Measurements from ENCODE around the gene FZR1.
A peak's percentile ranks its signal among the peaks of the same experiment; 100 is the strongest.
"Not testable (repeated sequence)": the region's sequence is repeated elsewhere in the genome, so short reads cannot be mapped to it uniquely, and the experiment has no call there.

The FZR1 gene

DNA sequence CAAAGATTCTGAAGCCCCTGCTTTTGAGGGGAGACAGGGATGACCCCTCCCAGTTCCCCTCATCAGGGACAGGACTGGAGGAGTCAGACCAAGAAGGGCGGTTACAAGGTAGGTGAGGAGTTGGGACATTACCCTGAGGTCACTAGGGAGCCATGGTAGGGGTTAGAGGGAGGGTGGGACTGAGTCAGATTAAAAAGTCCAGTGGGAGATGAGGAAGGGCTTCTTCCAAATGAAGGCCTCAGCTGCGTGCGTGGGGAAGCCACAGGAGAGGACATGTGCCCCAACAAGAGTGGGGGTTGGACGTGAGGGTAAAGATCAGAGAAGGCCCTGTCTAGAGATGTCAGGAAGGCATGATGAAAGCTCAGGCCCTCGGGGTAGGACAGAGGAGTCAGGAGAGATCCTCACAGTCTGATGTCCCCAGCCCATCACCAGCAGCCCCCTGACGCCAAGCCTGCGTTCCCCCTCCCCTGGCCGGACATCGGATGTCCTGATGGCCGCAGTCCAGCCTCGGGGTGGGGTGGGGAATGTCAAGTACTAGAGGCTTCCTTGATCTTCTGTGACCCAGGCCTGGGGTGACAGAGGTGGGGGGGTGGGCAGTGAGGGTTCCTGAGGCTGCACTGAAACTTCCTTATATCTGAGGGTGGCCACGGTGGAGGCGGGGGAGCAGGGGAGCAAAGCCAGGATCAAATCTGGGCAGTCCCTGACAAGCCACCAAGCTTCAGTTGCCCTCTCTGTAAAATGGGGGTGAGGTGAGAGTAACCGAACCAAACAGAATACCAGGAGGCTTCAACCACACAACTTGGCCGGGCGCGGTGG, 57.8 kb downstream of the FZR1 start:
- H3K4me3 ChIP-seq (ENCODE audit: control insufficient read depth, low read depth, low read length), result no peak overlapping the region
- DNase-seq (ENCODE audit: low read depth), result no peak
- TF ChIP-seq, protein P1, sequence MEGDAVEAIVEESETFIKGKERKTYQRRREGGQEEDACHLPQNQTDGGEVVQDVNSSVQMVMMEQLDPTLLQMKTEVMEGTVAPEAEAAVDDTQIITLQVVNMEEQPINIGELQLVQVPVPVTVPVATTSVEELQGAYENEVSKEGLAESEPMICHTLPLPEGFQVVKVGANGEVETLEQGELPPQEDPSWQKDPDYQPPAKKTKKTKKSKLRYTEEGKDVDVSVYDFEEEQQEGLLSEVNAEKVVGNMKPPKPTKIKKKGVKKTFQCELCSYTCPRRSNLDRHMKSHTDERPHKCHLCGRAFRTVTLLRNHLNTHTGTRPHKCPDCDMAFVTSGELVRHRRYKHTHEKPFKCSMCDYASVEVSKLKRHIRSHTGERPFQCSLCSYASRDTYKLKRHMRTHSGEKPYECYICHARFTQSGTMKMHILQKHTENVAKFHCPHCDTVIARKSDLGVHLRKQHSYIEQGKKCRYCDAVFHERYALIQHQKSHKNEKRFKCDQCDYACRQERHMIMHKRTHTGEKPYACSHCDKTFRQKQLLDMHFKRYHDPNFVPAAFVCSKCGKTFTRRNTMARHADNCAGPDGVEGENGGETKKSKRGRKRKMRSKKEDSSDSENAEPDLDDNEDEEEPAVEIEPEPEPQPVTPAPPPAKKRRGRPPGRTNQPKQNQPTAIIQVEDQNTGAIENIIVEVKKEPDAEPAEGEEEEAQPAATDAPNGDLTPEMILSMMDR (IDR thresholded peaks at IDR 0.05; ENCODE audit: control insufficient read depth, insufficient read depth, low read depth, low read length, missing control alignments), result no peak

- DNase-seq (ENCODE audit: low read depth), result no peak
- no peak overlapping the region for H3K4me3 ChIP-seq (ENCODE audit: control insufficient read depth, low read depth, low read length)
- TF ChIP-seq, protein P1 (IDR thresholded peaks at IDR 0.05; ENCODE audit: control insufficient read depth, insufficient read depth, low read depth, low read length, missing control alignments), result no peak
Measured at GRCh38 chr19:3565139-3565538, 59.0 kb downstream of the FZR1 start.

- DNase-seq (ENCODE audit: low read depth); H3K4me3 ChIP-seq (ENCODE audit: control insufficient read depth, low read depth, low read length): not testable (repeated sequence)
Measured at GRCh38 chr19:3570042-3570441, 63.9 kb downstream of the FZR1 start.

DNA sequence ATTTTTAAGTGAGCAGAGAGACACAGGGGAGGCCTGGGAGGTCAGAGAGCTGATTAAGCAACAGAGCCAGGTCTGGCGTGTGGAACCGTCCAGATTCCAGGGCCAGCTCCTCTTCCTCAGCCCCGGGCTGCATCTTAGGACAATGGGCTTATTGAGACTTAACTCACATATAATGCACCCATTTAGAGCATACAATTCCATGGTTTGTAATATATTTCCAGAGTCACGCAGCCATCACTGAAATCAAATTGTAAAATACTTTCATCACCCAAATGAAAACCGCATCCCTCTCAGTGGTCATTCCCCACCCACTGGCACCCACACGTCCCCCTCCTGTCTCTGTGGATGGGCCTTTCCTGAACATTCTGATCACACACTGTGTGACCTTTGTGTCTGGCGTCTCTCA, 64.5 kb downstream of the FZR1 start:
- H3K4me3 ChIP-seq (ENCODE audit: control insufficient read depth, low read depth, low read length), result no peak overlapping the region
- no peak for DNase-seq (ENCODE audit: low read depth)
- TF ChIP-seq, protein P1 (IDR thresholded peaks at IDR 0.05; ENCODE audit: control insufficient read depth, insufficient read depth, low read depth, low read length, missing control alignments), result no peak

DNA sequence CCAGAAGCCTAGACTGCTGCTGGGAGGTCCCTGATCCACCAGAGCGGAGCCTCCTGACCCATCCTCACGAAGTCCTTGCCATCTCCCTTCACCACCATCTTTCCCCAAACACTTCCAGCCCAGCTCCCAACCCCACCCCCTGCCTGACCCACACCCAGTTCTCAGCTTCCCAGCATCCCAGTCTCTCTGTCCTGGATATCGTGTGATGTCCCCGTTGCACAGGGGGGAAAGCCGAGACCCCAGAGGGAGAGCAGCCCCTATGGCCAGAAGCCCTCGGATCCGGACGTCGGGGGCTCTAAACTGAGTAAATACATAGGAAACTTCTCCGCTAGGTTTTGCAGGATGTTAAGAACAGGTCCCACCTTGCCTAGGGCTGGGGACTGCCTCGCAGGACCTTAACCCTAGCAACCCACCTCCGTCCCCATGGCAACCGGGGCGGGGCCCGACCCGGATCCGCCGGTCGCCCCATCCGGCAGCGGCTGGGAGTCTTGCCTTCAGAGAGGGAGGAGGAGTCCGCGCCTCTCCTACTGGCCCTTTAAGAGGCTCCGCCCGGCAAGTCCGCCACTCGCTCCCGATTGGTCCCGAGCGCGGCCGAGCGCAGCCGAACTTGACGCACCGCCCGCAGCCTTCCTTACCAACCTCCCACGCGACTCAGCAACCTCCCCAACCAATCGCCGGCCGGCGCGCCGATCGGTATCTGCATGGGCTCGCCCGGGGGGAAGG, 66.2 kb downstream of the FZR1 start:
- TF ChIP-seq, protein P1 (IDR thresholded peaks at IDR 0.05; ENCODE audit: control insufficient read depth, insufficient read depth, low read depth, low read length, missing control alignments), result no peak
- peak; percentile 98 for DNase-seq (ENCODE audit: low read depth)
- H3K4me3 ChIP-seq (ENCODE audit: control insufficient read depth, low read depth, low read length), result peak overlapping the region; percentile 74

DNA sequence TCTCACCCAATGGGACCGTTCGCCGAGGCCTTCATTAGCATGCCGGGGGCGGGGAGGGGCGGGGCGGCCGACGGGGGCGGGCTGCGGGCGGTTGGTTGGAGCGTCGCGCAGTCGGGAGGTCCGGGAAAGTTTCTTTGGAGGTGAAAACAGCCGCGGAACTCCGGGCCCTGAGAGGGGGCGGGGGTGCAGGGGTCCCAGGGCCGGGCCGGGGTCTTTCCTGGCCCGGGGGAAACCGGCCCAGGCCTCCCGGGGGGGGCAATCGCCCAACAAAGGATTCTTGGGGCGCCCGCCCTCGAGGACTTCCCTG, 66.7 kb downstream of the FZR1 start, which contains the start of gene HMG20B:
Gene HMG20B (plus strand): TSS at position 90 of the 307 bp plus-strand sequence. CDS start 366 bp downstream, outside the sequence.
- TF ChIP-seq, protein P1 (IDR thresholded peaks at IDR 0.05; ENCODE audit: control insufficient read depth, insufficient read depth, low read depth, low read length, missing control alignments), result no peak
- H3K4me3 ChIP-seq (ENCODE audit: control insufficient read depth, low read depth, low read length), result peak within 1 kb of the TSS; percentile 98
- DNase-seq (ENCODE audit: low read depth), result no peak

All from AG09309 (cell line).